Measurements from ENCODE around the gene AICDA.

The AICDA gene

DNA sequence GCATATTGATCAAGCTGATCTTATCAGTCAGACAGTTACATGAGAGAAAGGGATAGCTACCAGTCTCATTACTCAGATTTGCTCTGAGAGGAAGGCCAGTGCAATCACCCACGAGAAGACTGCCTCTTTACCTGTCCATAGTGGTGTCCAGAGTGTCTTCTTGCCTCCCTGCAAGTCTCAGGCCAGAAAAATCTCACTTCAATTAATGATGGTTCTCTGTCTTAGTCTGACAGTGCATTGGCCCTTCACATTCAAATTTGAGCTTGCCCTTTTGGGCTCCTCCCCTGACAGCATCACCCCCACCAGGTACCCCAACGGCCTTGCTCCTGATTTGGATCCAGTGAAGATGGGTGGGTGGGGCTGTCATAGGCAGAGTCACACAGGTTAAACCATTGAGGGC is at the start of gene AICDA:
TSS of gene AICDA (minus strand) at position 231 of the 400 bp plus-strand sequence. CDS start at position 139, 92 bp downstream.
- TF ChIP-seq, protein P1, sequence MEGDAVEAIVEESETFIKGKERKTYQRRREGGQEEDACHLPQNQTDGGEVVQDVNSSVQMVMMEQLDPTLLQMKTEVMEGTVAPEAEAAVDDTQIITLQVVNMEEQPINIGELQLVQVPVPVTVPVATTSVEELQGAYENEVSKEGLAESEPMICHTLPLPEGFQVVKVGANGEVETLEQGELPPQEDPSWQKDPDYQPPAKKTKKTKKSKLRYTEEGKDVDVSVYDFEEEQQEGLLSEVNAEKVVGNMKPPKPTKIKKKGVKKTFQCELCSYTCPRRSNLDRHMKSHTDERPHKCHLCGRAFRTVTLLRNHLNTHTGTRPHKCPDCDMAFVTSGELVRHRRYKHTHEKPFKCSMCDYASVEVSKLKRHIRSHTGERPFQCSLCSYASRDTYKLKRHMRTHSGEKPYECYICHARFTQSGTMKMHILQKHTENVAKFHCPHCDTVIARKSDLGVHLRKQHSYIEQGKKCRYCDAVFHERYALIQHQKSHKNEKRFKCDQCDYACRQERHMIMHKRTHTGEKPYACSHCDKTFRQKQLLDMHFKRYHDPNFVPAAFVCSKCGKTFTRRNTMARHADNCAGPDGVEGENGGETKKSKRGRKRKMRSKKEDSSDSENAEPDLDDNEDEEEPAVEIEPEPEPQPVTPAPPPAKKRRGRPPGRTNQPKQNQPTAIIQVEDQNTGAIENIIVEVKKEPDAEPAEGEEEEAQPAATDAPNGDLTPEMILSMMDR (conservative IDR thresholded peaks at IDR 0.05; ENCODE audit: control insufficient read depth, insufficient read depth, low read depth, low read length), result no peak
- no peak for DNase-seq (ENCODE audit: low read depth)
- no peak within 1 kb of the TSS for H3K4me3 ChIP-seq (ENCODE audit: control insufficient read depth, low read depth, low read length)

DNA sequence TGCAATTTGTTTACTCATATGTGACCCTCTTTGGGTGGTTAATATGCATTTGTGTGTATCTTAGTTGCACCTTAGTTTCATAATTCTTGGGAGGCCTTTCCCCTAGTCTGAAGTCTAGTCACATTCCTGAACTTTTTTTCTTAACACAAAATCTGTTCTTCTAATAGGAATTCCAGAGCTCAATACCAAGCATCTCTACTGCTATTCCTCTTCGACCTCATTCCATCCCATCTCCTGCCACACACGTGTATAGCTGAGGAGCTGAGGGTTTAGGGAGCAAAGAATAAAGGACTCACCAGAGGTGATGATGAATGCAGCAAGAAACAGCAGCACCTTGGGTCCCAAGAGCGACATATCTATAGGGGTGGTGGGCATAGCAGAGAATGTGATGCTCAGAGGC is 49.1 kb upstream of the AICDA start:
- no peak overlapping the region for H3K4me3 ChIP-seq (ENCODE audit: control insufficient read depth, low read depth, low read length)
- no peak for DNase-seq (ENCODE audit: low read depth)
- TF ChIP-seq, protein P1 (conservative IDR thresholded peaks at IDR 0.05; ENCODE audit: control insufficient read depth, insufficient read depth, low read depth, low read length), result no peak

DNA sequence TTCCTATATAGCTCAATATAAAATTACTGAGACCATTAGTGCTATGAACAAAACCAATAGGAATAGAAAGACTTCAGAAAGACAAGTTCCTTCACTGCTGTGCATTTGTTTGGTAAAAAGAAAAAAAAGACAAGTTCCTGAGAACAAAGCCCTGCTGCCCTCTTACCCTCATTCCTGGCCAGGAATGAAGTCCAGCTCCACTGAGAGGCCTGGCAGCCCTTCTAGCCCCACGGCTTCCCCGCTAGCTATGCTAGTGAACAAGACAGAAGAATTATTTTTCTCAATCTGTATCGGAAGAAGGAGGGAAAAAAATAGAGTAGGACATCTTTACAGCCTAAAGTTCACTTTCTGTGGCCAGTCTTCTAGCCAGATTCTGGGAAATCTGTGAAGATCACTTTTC is 48.4 kb upstream of the AICDA start:
- TF ChIP-seq, protein P1 (conservative IDR thresholded peaks at IDR 0.05; ENCODE audit: control insufficient read depth, insufficient read depth, low read depth, low read length), result no peak
- no peak overlapping the region for H3K4me3 ChIP-seq (ENCODE audit: control insufficient read depth, low read depth, low read length)
- peak; percentile 19 for DNase-seq (ENCODE audit: low read depth)

DNA sequence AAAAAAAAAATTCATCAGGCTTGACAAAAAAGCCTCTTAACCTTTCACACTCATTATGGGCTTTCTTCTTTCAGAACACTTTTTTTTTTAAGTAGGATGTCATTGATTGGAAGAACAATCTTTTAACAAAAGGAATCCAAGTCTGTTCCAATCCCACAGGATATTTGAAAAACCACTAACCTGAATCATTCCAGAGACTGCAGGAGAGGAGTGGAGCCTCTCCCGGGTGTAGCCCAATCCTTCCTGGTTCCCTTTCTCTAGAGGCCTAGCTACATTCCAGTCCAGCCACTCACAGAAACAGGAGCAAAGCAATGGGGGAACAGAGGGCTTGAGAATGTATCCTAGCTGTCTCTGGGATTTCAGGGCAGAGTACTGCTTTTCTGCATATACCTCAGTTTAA is 45.7 kb upstream of the AICDA start:
- H3K4me3 ChIP-seq (ENCODE audit: control insufficient read depth, low read depth, low read length), result no peak overlapping the region
- DNase-seq (ENCODE audit: low read depth), result peak; percentile 90
- TF ChIP-seq, protein P1 (conservative IDR thresholded peaks at IDR 0.05; ENCODE audit: control insufficient read depth, insufficient read depth, low read depth, low read length), result no peak

DNA sequence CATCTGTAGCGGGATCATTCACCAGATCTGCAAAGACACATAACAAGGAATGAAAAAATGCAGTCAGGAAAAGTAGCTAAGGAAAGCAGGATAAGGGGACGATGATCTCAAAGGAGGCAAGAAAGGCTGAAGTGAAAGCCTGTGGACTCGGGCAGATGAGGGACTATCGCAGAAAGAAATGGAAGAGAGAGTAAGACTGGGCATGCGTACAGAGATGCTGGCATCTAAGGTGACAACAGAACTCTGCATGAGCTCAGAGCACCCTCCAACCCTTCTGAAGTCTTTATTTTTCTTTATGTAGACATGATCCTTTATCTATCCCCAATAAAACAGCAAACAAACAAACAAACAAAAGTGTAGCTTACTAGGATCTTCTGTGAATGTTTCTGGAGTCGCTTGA is 42.8 kb upstream of the AICDA start:
- TF ChIP-seq, protein P1 (conservative IDR thresholded peaks at IDR 0.05; ENCODE audit: control insufficient read depth, insufficient read depth, low read depth, low read length), result no peak
- no peak overlapping the region for H3K4me3 ChIP-seq (ENCODE audit: control insufficient read depth, low read depth, low read length)
- no peak for DNase-seq (ENCODE audit: low read depth)

DNA sequence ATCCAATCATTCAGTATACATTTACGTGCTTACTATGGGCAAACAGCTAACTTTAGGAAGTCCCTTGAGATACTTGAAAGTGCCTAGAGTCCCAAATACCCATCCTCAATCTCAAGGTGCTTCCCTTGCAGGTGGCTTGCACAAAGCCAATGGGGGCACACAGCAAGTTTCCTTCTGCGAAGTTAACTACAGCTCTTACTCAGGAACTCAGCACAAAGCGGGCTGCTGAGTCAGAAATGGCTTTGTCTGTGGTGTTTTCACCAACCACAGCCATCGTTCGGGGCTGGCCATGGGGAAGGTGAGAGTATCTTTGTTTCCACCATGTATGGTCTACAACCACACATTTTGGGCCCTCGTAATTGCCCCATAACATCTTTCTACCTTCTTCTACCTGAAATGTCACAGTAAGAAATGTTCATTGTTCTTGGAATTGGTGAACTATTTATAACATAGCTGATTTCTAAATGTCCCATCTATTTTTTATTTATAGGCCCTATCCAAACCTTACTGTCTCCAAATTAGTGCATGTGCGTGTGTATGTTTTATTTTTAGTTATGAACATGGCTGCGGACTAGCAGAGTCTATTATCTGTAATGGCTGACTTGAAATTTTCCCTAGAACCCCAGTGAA is 36.0 kb upstream of the AICDA start:
- TF ChIP-seq, protein P1 (conservative IDR thresholded peaks at IDR 0.05; ENCODE audit: control insufficient read depth, insufficient read depth, low read depth, low read length), result no peak
- no peak overlapping the region for H3K4me3 ChIP-seq (ENCODE audit: control insufficient read depth, low read depth, low read length)
- no peak for DNase-seq (ENCODE audit: low read depth)

DNA sequence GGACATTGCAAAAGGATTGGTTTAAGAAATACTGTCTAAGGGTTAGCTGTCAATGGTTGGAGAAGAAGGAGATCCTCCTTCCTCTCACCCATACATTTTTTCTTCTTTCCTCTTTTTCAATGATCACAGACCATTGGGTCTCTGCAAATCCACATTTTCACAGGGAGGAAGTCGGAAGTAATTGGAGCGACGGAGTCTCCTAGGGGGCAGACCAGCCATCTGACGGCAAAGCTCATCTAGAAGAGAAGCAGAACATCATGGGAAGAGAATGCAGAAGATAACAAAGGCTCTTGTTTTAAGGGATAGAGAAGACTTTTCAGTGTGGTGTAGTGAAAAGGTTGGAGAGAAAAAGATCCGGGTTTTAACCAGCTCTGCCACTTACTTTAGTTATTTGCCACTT is 35.3 kb upstream of the AICDA start:
- no peak overlapping the region for H3K4me3 ChIP-seq (ENCODE audit: control insufficient read depth, low read depth, low read length)
- TF ChIP-seq, protein P1 (conservative IDR thresholded peaks at IDR 0.05; ENCODE audit: control insufficient read depth, insufficient read depth, low read depth, low read length), result no peak
- DNase-seq (ENCODE audit: low read depth), result no peak

Data from fibroblast of mammary gland (primary cell).